AG04449 (cell line): ENCODE data around the gene PAFAH1B2.
"Not testable (repeated sequence)": the region's sequence is repeated elsewhere in the genome, so short reads cannot be mapped to it uniquely, and the experiment has no call there.

ENCODE experiments used
- CTCF ChIA-PET: fragments of 350-600 bp; formaldehyde crosslinking; extraction: SDS; loops from one replicate; lab custom pipeline; 2021; ENCODE audit warnings: antibody characterized with exemption; lab: Yijun Ruan, JAX
- POLR2A ChIA-PET: fragments of 400-600, 350-600 bp; formaldehyde crosslinking; extraction: SDS; loops from one replicate; lab custom pipeline; 2020; ENCODE audit warnings: antibody characterized with exemption, inconsistent platforms; lab: Yijun Ruan, JAX
- DNase-seq: peaks from one replicate; pipeline ENCODE4 v3.0.0-alpha.2; 2010; ENCODE audit warnings: low read depth, low spot score
- H3K4me3 ChIP-seq: 2 replicates; pipeline ENCODE4 v1.5.1; 2011; ENCODE audit warnings: low read depth, mild to moderate bottlenecking, control low read depth, low read length
- TF ChIP-seq, protein P1 (sequence below): IDR thresholded peaks from one replicate; pipeline ENCODE4 v1.5.1; 2011; ENCODE audit warnings: mild to moderate bottlenecking, moderate library complexity, low read length, control low read depth, inconsistent platforms; ENCODE audit not compliant: insufficient read depth; ENCODE audit errors: missing control alignments

The PAFAH1B2 gene

GRCh38 chr11:117201658-117202305 lies 57.7 kb downstream of the PAFAH1B2 start:
- ChIA-PET POLR2A (interaction anchor here (1.3 to 11.2 kb wide), 4 partner anchors 9 to 23 kb away, joined by 3 to 76 read pairs (median 12); partner anchors contain the start of gene SIDT2), CTCF (interaction anchor here (0.8 to 11.5 kb wide), 7 partner anchors 11 to 31 kb away, joined by 3 to 133 read pairs (median 3); partner anchors contain the start of genes PCSK7, RNF214 and SIDT2)
- no peak for DNase-seq
- H3K4me3 ChIP-seq: peak overlapping the region; percentile 99
- TF ChIP-seq, protein P1, sequence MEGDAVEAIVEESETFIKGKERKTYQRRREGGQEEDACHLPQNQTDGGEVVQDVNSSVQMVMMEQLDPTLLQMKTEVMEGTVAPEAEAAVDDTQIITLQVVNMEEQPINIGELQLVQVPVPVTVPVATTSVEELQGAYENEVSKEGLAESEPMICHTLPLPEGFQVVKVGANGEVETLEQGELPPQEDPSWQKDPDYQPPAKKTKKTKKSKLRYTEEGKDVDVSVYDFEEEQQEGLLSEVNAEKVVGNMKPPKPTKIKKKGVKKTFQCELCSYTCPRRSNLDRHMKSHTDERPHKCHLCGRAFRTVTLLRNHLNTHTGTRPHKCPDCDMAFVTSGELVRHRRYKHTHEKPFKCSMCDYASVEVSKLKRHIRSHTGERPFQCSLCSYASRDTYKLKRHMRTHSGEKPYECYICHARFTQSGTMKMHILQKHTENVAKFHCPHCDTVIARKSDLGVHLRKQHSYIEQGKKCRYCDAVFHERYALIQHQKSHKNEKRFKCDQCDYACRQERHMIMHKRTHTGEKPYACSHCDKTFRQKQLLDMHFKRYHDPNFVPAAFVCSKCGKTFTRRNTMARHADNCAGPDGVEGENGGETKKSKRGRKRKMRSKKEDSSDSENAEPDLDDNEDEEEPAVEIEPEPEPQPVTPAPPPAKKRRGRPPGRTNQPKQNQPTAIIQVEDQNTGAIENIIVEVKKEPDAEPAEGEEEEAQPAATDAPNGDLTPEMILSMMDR: no peak

DNA sequence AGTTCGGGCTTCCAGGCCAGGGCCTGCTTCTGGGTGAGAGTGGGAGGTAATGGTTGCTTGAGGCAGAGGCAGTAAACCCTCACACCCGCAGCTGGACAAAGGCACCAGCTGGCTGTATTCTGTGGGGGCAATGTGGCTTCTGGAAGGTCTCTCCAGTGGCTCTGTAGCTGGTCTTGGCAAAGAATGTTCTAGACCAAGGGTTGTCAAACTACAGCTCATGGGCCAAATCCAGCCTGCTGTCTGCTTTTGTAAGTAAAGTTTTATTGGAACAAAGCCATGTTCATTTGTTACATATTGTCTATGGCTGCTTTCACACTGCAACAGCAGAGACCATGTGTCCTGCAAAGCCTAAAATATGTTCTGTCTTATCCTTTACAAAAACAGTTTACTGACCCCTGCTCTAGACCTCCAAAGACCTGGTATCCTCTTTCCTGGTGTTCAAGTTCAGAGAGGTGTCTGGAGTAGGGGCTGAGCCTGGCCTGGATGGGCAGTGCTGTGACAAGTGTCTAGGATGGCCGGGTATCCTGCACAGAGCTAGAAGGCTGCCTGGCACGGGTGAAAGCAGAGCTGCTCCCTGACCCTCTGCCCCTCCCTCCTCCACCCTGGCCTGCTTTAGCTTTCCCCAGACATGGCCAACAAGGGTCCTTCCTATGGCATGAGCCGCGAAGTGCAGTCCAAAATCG lies 58.4 kb downstream of the PAFAH1B2 start:
- DNase-seq: no peak
- POLR2A ChIA-PET: interaction anchor here (0.7 to 11.2 kb wide), 6 partner anchors 8 to 80 kb away, joined by 3 to 76 read pairs (median 4); partner anchors contain the start of gene SIDT2
- CTCF ChIA-PET: interaction anchor here (0.9 to 3.3 kb wide), 6 partner anchors 11 to 30 kb away, joined by 3 to 14 read pairs (median 4); partner anchors contain the start of gene RNF214
- TF ChIP-seq, protein P1: no peak
- peak overlapping the region; percentile 99 for H3K4me3 ChIP-seq

DNA sequence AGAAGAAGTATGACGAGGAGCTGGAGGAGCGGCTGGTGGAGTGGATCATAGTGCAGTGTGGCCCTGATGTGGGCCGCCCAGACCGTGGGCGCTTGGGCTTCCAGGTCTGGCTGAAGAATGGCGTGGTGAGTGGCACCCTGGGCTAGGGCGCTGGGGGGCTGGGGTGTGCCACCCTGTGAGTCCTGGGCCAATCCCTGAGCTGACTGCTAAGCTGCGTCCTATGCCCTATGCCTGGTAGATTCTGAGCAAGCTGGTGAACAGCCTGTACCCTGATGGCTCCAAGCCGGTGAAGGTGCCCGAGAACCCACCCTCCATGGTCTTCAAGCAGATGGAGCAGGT lies 59.0 kb downstream of the PAFAH1B2 start:
- TF ChIP-seq, protein P1: no peak
- ChIA-PET CTCF (interaction anchor here (0.9 to 3.3 kb wide), 2 partner anchors 22 to 24 kb away, joined by 4 to 14 read pairs; no protein-coding TSS in a partner anchor), POLR2A (interaction anchor here (0.7 to 11.2 kb wide), 5 partner anchors 8 to 80 kb away, joined by 3 to 76 read pairs (median 5); partner anchors contain the start of gene SIDT2)
- DNase-seq: no peak
- peak overlapping the region; percentile 99 for H3K4me3 ChIP-seq

DNA sequence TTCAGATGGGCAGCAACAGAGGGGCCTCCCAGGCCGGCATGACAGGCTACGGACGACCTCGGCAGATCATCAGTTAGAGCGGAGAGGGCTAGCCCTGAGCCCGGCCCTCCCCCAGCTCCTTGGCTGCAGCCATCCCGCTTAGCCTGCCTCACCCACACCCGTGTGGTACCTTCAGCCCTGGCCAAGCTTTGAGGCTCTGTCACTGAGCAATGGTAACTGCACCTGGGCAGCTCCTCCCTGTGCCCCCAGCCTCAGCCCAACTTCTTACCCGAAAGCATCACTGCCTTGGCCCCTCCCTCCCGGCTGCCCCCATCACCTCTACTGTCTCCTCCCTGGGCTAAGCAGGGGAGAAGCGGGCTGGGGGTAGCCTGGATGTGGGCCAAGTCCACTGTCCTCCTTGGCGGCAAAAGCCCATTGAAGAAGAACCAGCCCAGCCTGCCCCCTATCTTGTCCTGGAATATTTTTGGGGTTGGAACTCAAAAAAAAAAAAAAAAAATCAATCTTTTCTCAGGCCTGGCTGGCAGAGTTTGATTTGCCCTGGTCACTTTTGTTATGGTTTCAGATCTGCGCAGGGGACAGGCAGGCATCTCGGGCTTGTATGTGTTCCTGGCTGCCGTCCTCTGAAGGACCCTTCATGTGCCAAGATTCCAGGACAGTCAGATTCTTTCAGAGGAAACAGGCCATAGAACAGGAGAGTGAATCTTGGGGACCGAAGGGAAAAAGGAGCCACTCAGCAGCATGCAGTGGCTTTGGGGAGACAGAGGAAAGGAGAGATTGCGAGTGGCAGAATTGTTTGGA lies 60.4 kb downstream of the PAFAH1B2 start:
- TF ChIP-seq, protein P1: no peak
- ChIA-PET POLR2A (interaction anchor here (0.7 to 11.2 kb wide), 3 partner anchors 9 to 25 kb away, joined by 3 to 76 read pairs (median 5); partner anchors contain the start of gene SIDT2), CTCF (interaction anchor here (3.3 kb wide), 1 partner anchor 22 kb away, joined by 14 read pairs; no protein-coding TSS in a partner anchor)
- DNase-seq: no peak
- H3K4me3 ChIP-seq: peak overlapping the region; percentile 1

- DNase-seq: no peak
- no peak overlapping the region; the same call in 1 of the 2 replicates for H3K4me3 ChIP-seq
- CTCF ChIA-PET: interaction anchor here (3.3 kb wide), 1 partner anchor 22 kb away, joined by 14 read pairs; no protein-coding TSS in a partner anchor
- POLR2A ChIA-PET: interaction anchor here (0.7 kb wide), 1 partner anchor 10 kb away, joined by 3 read pairs; no protein-coding TSS in a partner anchor
- TF ChIP-seq, protein P1: no peak
These were observed 61.2 kb downstream of the PAFAH1B2 start for GRCh38 chr11:117205211-117205818.

DNA sequence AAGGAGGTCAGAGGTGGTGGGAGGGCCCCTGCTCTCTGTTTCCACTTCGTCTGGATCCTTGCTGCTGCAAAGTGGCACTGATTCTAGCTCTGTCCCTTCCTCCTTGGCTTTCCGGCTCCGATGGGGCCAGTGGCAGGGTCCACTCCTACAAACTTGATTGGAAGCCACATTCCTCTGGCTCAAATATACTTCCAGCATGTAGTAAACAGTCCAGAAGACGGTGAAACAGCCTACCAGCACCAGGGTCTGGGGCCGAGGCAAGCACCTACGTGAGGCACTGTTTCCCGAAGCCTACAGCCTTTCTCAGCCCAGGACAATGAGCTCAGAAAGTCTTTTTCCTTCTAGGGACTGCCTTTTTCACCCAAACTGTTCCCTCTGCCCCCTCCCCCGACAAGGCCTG lies 62.0 kb downstream of the PAFAH1B2 start:
- CTCF ChIA-PET: interaction anchor here (3.3 kb wide), 1 partner anchor 21 kb away, joined by 14 read pairs; no protein-coding TSS in a partner anchor
- POLR2A ChIA-PET, H3K4me3 ChIP-seq, DNase-seq: not testable (repeated sequence)

GRCh38 chr11:117206859-117207258 lies 62.8 kb downstream of the PAFAH1B2 start:
- CTCF ChIA-PET, H3K4me3 ChIP-seq, POLR2A ChIA-PET, DNase-seq: not testable (repeated sequence)

GRCh38 chr11:117207481-117207880 lies 63.4 kb downstream of the PAFAH1B2 start:
- H3K4me3 ChIP-seq, POLR2A ChIA-PET, DNase-seq, CTCF ChIA-PET: not testable (repeated sequence)
